Measurements from ENCODE around the gene DERL2.

DERL2 gene

DNA sequence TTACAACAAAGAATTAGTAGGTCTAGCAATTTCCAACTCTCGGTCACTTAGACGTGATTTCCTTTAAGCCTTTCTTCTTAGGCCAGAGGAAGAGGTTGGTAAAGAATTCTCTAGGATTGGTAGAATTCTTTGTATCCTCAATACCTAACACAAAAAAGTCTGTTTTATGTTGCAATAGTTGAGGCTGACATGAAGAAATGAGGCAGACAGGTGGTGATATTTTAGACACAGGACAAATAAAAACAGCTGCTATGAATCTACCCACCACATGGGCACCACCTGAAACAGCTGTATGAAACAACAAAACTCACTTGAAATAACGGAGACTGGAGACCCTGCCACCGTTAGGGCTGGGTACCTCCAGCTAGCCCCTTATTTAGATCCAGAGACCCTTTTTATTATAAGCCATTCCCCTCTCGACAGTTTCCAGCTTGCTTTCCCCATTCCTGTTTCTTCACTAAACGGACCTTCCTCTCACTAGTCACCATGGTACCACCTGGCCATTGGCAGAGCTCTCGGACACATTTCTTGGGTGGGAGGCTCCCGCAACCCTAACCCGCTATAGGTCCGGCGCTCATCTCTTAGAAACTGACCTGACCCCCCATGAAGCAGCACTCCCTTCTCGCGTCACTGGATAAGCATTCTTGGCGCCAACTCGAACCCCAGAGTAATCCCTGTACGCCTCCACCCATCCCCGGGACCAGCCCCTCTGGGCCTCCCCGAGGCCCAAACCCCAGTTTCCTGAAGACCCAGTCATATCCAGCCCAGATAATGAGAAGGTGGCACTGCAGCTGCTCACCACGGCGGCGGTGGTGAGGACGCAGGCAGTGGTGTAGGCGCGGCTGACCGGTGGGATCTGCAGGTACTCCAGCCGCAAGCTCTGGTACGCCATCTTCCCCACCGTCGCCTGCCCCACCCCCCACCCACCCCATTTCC lies at the start of gene DERL2:
TSS of gene DERL2 (minus strand) at position 909 of the 936 bp plus-strand sequence. CDS start at position 892, 17 bp downstream.
- DNase-seq (ENCODE audit: low spot score), result peak; percentile 62

DNA sequence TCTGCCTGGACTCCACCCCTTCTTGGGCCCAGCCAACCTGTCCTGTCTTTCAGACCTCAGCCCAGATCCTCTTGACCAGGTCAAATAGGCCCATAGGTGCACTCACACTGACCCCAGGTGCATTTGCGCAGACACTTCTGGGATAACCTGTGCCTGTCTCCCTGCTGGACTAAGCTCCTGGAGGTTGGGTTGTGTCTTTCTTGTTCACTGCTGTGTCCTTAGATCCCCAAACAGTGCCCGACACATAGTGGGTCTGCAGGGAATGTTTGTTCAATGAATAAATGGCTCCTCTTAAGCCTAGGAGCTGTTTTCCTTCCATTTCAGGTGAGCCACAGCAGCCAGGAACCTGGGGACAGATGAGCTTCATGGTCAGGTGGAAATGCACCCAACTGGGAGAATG lies 49.5 kb upstream of the DERL2 start:
- no peak for DNase-seq (ENCODE audit: low spot score)

DNA sequence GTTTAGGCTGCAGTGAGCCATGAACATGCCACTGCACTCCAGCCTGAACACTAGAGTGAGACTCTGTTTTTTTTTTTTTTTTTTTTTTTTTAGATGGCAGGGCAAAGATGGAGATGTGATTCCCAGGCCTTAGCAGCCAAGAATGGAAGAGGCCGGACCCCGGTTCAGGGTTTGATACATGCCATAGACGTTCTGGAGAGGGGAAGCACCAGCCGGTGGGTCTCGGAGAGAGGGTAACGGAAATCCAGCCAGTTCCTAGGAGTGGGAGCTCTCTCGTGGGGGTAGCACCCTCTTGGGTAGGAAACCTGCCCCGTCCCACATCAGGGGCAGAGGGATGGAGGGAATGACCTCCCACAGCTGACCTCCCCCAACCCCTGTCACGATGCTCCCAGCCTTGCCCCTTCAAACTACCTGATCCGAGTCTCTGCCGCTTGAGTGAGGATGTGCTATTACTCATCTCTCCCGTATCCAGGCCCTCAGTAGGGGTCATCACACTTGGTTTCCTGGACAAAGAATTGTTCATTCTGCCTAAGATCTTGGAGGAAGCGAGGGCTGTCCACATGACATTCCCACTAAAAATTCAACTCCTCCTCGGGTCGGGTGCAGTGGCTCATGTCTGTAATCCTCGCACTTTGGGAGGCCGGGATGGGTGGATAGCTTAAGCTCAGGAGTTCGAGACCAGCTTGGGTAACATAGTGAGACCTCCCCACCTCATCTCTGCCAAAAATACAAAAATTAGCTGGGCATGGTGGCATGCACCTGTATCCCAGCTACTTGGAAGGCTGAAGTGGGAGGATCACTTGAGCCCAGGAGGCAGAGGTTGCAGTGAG lies 47.7 kb upstream of the DERL2 start:
- no peak for DNase-seq (ENCODE audit: low spot score)

DNA sequence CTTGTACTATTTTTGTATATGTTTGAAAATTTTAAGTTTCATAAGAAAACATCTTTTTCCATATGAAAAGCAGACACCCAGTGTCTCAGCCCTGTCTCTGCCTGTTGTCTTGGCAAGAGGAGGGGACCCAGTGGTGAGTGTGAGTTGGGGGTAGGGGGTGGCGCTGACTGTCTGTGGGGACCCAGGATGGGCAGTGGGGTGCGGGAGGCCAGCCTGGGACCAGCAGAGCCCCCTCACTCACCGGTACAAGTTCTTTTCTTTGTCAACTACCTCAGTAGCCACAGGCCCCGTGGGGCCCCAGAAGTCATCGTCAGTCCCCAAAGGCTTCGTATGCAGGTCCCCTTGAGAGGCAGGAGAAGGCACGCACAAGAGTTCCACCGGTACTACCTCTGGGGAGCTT lies 46.6 kb upstream of the DERL2 start:
- no peak for DNase-seq (ENCODE audit: low spot score)

DNA sequence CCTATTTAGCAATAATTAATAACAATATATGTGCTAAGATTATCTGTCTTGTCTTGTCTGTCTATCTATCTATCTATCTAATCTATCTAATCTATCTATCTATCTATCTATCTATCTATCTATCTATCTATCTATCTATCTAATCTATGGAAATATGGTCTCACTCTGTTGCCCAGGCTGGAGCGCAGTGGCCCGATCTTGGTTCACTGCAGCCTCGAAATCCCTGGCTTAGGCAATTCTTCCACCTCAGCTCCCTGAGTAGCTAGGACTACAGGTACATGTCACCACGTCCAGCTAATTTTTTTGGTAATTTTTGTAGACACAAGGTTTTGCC lies 45.1 kb upstream of the DERL2 start:
- no peak for DNase-seq (ENCODE audit: low spot score)

DNA sequence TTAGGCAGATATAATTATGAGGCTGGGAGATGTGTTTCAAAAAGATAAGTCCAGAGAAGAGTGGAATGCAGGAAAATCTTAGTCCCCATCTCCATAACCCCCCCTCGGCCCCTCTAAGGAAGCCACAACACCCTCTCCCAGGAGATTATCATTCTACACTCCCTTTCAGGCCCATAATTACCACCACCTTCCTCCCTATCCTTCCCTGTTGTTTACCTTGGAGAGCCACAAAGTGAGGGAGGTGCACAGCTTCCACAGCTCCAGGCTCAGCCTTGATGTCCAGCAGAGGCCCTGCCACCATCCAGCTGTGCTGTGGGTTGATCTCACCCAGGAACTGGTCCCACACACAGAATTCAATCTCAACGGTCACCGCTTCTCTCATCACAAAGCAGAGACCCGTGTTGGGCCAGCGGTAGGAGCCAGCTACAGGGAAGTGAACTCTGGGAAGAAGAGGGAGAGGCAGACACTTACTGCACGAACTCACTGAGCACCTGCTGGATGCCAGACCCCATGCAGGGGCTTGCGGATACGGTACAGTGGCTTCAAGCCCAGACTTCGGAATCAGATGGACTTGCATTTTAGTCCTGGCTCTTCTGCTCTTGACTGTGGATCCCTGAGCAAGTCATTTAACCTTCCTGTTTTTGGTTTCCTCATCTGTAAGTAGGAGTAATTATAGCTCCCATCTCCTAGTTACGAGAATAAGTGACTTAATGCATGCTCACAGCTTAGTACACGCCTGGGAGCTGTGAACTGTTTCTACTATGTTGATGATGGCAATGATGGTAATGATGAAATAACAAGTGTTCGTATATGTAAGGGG lies 44.5 kb upstream of the DERL2 start:
- no peak for DNase-seq (ENCODE audit: low spot score)

DNA sequence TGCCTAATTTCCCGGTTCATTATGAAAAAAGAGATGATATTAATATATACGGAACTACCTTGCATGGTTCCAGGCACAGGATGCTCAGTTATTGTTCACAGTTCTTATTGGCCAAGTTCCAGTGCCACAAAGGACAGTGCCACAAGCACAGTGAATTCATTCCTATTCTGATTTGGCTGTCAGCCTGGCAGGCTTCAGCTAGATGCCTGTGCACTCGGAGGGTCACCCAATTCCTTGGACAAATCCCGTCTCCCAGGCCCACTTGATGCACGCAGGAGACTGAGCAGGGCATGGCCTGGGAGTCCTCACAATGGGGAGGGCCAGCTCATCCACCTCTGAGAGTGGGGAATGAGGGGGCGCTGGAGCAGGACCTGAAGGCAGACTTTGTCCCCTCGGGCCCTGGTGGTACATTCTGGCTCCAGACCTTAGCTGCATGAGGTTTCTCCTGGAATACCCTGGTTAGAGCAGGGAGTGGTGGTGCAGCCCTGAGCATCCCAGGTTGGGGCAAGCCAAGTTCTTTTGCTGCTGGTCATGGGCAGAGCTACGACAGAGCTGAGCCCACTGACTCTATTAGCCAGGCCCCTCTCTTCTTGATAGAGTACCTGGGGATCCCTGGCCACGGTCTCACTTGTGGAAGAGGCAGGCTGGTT lies 41.7 kb upstream of the DERL2 start:
- DNase-seq (ENCODE audit: low spot score), result no peak

DNA sequence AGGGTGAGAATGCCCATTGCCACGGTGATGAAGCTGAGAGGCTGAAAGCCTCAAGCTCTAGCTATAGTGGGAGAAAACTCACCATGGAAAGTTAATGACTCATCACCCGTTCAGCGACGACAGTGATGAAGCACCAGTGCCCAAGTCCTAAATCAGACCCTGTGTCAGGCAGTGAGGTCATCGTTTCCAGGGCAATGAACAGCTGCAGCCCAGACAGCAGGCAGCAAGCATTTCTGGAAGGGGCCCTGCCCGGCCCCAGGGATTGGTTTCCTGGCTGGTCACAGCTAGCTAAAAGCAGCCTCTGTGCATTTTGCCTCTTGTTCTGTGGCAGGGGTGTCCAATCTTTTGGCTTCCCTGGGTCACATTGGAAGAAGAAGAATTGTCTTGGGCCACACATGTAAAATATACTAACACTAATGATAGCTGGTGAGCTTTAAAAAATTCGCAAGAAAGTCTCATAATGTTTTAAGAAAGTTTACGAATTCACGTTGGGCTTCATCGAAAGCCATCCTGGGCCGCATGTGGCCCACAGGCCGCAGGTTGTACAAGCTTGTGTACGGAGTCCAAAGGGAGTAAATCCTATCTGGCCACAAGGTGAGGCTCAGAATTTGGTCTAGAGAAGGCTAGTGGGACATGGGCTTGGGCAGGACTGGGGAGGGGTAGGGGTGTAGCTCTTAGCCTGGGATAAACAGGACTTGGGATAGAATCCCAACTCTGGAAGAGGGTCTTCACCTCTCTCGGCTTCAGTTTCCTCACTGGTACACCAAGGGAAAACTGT lies 41.0 kb upstream of the DERL2 start:
- peak; percentile 57 for DNase-seq (ENCODE audit: low spot score)

DNA sequence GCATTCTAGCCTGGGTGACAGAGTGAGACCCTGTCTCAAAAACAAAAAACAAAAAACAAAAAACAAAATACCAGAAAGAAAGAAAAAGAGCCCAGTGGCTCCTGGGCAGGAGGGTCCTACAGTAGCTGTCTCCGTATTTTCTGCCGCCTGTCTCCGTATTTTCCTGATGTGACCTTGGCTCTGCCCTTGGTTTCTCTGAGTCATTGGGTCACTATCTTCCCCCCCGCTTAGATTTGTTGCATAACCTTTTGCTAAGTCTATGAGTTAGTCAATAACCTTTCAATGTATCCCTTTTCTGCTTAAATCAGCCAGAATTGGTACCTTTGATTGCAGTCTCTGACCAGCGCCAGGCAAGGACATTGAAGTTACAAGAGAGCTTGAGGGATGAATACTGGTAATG lies 37.3 kb upstream of the DERL2 start:
- no peak for DNase-seq (ENCODE audit: low spot score)

DNA sequence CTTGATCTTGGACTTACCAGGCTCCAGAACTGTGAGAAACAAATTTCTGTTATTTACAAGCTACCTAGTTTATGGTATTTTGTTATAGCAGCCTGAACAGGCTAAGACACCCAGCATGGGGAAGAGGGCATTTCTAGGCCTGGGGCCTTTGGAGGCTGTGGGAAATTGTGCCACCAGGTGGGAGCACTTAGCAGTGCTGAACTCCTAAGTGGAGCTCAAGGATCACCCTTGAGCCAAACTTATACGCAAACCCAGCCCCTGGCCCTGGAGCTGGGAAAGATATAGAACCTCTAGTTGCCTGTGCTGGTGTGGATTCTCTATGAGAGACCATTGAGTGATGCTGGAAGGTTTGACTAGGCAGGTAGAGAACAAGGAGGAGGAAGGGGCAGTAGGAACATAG lies 36.5 kb upstream of the DERL2 start:
- DNase-seq (ENCODE audit: low spot score), result no peak

DNA sequence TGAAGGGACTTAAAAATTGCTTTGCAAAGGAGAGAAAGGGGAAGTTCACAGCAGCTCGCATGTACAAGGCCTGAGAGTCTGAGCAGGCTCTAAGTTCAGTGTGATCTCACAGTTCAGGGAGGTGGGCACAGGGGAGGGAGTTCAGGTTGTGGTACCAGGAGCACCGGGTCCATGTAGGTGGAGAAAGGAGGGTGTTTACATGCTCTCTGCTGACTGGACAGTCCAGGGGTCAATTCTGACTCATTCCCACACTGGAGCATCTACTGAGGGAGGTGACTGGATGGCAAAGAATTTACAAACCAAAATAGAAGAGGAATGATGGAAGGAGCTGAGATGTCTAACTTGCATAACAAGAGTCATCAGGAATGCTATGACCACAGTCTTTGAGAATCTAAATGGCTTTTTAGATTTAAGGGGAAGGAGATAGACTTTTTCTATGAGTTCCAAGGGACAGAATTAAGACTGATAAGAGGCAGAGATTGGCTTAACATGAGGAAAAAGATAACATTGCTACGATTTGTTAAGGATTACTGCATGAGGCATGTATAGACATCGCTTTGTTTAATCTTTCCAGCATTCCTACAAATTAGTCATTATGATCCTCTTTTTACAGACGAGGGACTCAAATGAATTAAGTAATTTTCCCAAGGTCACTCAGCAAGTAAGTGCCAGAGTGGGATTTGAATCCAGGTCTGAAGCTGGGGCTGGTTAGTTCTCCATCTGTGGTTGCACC lies 30.2 kb upstream of the DERL2 start:
- no peak for DNase-seq (ENCODE audit: low spot score)

DNA sequence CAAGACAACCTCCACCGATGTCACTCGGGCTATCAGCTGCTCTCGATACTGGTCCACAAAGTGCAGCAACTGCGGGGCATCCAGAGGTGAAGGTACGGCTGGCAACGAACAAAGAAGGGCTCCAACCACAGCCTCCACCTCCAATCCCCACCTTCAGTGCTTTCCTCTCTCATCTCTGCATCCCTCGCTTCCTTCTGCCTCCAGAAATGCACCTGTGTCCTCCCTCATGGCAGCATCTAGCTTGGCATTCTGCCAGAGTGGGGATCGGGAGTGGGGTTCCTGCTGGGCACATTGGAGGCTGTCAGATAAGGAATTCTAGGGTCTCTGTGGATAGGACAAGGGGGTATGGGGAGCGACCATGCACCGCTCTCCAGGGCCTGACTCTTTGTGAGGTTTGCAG lies 29.0 kb upstream of the DERL2 start:
- no peak for DNase-seq (ENCODE audit: low spot score)

DNA sequence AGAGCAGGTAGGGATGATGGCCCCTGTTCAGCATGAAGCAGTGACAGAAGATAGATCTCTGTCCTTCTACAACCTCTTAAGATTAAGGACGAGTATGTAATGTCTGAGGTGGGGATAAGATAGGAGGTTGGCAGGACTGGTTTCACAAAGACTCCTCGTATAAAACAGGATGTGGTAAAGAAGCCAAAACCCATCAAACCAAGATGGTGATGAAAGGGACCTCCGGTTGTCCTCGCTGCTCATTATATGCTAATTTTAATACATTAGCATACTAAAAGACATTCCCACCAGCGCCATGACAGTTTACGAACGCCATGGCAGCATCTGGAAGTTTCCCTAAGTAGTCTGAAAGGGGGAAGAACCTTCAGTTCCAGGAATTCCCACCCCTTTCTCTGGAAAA lies 27.6 kb upstream of the DERL2 start:
- DNase-seq (ENCODE audit: low spot score), result no peak

DNA sequence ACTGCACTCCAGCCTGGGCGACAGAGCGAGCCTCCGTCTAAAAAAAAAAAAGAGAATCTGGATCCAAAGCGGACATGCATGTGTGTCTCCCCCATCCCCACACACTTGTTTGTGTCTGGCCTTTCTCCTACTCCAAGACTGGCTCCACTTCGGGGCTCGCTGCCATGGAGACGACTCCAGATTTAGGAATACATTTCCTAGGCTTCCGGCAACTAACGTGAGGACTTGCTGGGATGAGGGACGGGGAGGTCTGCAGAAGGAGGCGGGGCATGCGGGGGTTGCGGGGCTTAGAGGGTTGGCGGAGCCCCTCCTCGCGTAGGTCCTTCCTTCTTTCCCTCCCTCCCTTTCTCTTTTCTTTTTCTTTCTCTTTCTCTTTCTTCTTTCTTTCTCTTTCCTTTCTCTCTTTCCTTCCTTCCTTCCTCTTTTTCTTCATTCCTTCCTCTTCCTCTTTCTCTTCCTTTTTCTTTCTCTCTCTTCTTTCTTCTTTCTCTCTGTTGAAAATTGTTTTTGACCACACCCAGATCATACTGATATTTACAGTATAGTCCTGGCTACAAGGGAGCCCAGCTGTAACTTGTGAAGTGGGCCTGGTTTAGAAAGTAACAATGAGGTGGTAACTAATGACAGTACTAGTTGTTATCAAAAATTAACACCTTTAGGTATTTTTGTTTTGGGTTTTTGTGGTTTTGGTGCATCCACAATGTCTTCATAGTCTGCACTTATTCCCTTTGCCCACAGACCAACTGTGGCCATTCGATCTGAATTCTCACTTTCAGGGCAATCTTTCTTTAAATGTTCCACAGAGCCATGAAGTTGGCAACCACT lies 25.6 kb upstream of the DERL2 start:
- peak; percentile 44 for DNase-seq (ENCODE audit: low spot score)

DNA sequence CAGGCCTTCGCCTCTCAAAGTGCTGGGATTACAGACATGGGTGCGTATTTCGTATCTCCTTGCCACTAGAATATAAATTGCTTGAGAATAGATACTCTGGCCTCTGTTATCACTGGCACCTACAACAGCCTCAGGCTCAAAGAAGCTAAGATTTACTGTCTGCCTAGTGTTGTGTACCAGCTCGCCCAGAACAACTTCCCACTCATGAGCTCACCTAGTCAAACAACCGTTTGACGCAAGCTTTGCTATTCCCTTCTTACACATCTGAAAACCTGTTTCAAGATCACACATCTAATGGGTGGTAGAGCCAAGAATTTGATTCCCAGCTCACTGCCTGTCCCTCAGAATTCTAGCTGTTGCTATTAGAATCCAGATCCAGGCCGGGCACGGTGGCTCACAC lies 24.8 kb upstream of the DERL2 start:
- no peak for DNase-seq (ENCODE audit: low spot score)

DNA sequence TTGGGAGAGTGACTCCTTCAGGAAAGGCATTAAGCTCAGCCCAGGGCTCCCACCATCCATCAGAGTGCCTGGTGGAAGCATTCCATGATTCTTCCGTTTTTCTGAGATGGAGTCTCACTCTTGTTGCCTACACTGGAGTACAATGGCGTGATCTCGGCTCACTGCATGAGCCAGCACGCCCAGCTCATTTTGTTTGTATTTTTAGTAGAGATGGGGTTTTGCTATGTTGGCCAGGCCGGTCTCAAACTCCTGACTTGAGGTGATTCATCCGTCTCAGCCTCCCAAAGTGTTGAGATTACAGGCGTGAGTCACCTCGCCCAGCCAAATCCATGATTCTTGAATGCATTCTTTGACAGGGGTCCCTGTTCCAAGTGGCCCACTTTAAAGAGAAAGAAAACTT lies 23.5 kb upstream of the DERL2 start:
- no peak for DNase-seq (ENCODE audit: low spot score)

DNA sequence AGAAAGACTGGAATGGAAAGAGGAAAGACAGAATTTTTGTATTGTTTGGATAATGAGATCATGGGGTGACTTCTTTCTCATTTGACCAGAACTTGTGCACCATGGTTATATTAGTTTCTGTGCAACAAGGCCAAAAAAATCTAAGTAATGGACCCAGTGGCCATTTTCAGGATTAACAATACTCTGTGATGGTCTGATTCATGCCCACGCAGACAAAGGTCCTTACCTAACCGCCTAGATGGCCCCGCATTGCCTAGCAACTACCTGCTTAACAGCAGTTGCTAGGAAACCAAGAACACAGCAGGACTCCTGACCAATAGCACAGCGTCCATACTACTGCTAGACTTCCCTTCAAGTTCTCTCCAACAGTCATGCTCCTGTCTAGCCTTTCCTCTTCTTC lies 22.8 kb upstream of the DERL2 start:
- DNase-seq (ENCODE audit: low spot score), result peak; percentile 61

DNA sequence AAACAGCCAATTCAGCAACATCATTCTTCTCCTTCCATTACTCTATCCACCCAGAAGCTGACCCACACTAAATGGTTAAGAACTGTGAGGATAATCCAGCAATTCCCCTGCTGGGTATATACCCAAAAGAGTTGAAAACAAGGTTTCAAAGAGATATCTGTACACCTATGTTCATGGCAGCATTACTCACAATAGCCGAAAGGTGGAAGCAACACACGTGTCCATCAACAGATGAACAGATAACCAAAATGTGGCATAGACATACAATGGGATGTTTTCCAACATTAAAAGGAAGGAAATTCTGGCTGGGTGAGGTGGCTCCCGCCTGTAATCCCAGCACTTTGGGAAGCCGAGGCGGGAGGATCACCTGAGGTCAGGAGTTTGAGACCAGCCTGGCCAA lies 20.3 kb upstream of the DERL2 start:
- DNase-seq (ENCODE audit: low spot score), result no peak

DNA sequence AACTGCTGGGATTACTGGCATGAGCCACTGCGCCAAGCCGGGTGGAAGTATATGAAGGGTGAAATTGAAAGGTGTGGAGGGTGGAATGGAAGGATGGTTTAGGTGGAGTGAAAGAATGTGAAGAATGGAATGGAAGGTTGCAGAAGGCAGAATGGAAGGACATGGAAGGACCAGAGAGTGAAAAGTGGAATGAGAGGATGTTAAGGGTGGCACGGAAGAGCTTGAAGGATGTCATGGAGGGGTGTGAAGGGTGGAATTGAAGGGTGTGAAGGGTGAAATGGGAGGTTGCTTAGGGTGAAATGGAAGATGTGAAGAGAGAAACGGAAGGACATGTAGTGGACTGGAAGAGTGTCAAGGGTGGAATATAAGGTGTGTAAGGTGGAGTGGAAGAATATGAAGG lies 16.6 kb upstream of the DERL2 start:
- DNase-seq (ENCODE audit: low spot score), result no peak

DNA sequence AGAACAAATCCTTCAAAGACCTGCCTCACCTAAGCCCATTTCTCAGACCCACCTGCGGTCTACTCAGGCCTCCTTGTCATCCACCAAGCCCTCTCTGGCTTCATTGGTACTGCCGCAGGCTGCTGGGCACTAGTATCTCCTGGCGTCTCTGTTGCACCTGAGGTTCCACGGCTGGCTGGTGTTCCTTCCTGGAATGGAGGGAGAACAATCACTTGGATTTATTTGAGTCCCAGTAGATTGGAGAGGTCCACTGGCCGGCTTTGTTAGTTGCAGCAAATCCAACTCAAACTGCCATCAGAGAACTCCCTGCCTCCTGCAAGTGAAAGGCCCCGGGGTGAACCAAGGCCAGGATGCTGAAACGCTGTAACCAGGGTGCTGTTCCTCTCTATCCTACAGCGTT lies 15.7 kb upstream of the DERL2 start:
- DNase-seq (ENCODE audit: low spot score), result no peak
